Motor neuron (in vitro differentiated cells): ENCODE results near the gene NPHS2. TPM values are rescaled to one million over a fixed set of nuclear protein-coding genes. Genes with fewer than 3 reads are reported as not detected.
A peak's percentile ranks its signal among the peaks of the same experiment; 100 is the strongest.

ENCODE experiments used
- ATAC-seq, 8 experiments: fragments of 200-7000 bp; cut with Tn5 transposase; replicated peaks in 6 of 8; 2 replicates each; pipeline ENCODE4 v1.8.0; 2021; ENCODE audit warnings: mild to moderate bottlenecking in 8 of 8, moderate library complexity in 8 of 8
- H3K27ac ChIP-seq, 2 donors: fragments of 250-450 bp; sonication (Bioruptor Pico); 2 replicates each; pipeline ENCODE4 v1.9.0; 2021; ENCODE audit warnings: antibody characterized with exemption in 2 of 2, mild to moderate bottlenecking in 2 of 2, moderate library complexity in 1 of 2
- H3K4me1 ChIP-seq, 2 donors: fragments of 250-450 bp; sonication (Bioruptor Pico); replicated peaks in 1 of 2; 2 replicates each; pipeline ENCODE4 v1.6.1; 2021; ENCODE audit warnings: antibody characterized with exemption in 2 of 2, mild to moderate bottlenecking in 2 of 2, moderate library complexity in 1 of 2
- H3K4me3 ChIP-seq, 5 donors: fragments of 250-450 bp; sonication (Bioruptor Pico); 2 replicates each; pipeline ENCODE4 v1.9.0; 2021; ENCODE audit warnings: antibody characterized with exemption in 5 of 5, mild to moderate bottlenecking in 5 of 5, moderate library complexity in 4 of 5
- WGBS, 10 experiments: fragments of 450-650 bp; shearing (Covaris generic); methylation state at CpG; one replicate each; pipeline ENCODE4 v1.0.0; 2022; 5-methylcytosine and 5-hydroxymethylcytosine counted together
- in situ Hi-C, 9 experiments: fragments of 400-800 bp; cut with MboI; loops; one replicate each; pipeline ENCODE4 v1.15.0; 2021; ENCODE audit warnings: low sequenced_read_pairs in 9 of 9, low pct_unique_long_range_greater_than_20kb in 2 of 9; ENCODE audit not compliant: unreplicated experiment in 9 of 9
- total RNA-seq, 8 experiments: library from RNA; unstranded; fragments of 300-600 nt; gene quantifications; 2 replicates each; pipeline versions ENCODE4 v1.2.3 to v1.2.4, GENCODE V29; 2022

NPHS2 gene
- total RNA-seq, result under 1 TPM in 2 of 8 experiments, not detected in 6; 0.18 to 0.24 TPM

DNA sequence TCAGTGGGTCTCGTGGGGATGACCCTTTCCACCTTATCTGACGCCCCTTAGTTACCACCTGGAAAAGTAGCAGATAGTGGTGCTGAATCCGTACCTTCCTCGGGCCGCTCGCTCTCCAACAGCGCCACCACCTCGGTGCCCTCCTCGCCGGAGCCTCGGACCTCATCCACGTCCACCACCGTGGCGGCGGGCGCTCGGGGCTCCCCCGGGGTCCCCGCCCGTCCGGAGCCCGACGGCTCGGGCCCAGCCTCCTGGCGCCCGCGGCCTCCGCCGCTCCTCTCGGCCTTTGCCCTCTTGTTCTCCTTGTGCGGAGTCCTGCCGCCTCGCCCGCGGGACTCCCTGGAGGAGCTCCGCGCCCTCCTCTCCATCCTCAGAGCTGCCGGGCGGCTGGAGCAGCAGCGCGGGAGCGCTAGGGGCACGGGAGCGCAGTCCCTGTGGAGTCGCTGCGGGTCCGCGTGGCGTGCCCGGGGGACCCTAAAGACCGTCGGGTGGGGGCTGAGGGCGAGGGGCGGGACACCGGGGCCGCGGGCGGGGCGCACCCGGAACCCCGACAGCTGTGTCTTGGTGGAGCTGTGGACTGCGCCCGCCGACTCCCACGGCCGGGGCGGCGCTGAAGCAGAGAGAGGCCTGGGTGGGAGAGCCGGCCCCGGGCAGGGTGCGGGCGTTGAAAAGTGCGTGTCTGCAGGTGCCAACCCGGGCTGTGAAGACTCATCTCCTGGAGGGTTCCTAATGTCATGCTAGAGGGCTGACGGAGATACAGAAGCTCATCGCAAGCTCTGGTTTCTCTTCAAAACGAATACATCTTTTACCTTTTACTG lies at the start of gene NPHS2:
Gene NPHS2 (minus strand): TSS at position 452 of the 818 bp plus-strand sequence. CDS start 84 bp downstream, at position 368.
- WGBS, 10 experiments, result 0 to 38% (median 12%) methylated on average over 1 to 22 of the region's 77 CpGs; no CpG with 5 or more reads in 2 of the 10 experiments
- H3K4me3 ChIP-seq, result peak within 1 kb of the TSS in 2 of 5 donors; percentile 10 to 19
- in situ Hi-C loops, result no loop called here
- no peak within 1 kb of the TSS for H3K27ac ChIP-seq
- no peaks in the 10 kb centered on the region for H3K4me1 ChIP-seq
- ATAC-seq, result peak in 5 of 8 experiments; percentile 45 to 77 (median 59)

- WGBS, 10 experiments, result 0 to 92% (median 68%) methylated on average over 1 to 3 of the region's 3 CpGs
Observed at GRCh38 chr1:179612361-179612760, 36.6 kb upstream of the NPHS2 start.

GRCh38 chr1:179601093-179601492 lies 25.3 kb upstream of the NPHS2 start:
- H3K27ac ChIP-seq, result no peak overlapping the region
- WGBS, 10 experiments, result 17 to 100% (median 72%) methylated on average over 1 of the region's 1 CpG; no CpG with 5 or more reads in 2 of the 10 experiments
- no peak for ATAC-seq
- H3K4me1 ChIP-seq, result no peaks in the 10 kb centered on the region
- no peak overlapping the region for H3K4me3 ChIP-seq
- in situ Hi-C loops, result no loop called here

More at GRCh38 chr1:179612361-179612760, 36.6 kb upstream of the NPHS2 start:
- Histone ChIP-seq H3K27ac (no peak overlapping the region), H3K4me1 (no peaks in the 10 kb centered on the region), H3K4me3 (no peak overlapping the region)
- ATAC-seq, result no peak
- in situ Hi-C loops, result no loop called here

DNA sequence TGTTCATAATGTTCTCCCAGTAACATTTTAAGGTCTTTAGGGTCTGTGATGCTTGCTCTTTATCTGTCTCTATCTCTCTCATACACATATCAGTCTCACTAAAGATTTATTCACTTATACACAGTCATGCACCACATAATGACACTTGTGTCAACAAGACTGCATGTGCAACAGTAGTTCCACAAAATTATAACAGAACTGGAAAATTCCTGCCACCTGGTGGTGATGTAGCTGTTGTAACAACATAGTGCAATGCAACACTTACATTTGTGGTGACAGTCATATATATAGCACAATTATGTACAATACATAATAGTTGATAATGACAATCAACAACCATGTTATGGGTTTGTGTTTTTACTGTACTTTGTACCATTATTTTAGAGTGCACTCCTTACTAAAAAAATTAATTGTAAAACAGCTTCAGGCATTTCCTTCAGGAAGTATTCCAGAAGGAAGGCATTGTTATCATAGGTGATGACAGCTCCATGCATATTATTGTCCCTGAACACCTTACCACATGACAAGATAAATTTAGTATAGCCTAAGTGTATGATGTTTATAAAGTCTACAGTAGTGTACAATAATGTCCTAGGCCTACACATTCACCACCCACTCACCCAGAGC lies 24.0 kb upstream of the NPHS2 start:
- ATAC-seq, result peak in 4 of 8 experiments; percentile 58 to 74 (median 68)
- Histone ChIP-seq H3K27ac (no peak overlapping the region), H3K4me3 (no peak overlapping the region), H3K4me1 (no peaks in the 10 kb centered on the region)
- in situ Hi-C loops, result no loop called here

DNA sequence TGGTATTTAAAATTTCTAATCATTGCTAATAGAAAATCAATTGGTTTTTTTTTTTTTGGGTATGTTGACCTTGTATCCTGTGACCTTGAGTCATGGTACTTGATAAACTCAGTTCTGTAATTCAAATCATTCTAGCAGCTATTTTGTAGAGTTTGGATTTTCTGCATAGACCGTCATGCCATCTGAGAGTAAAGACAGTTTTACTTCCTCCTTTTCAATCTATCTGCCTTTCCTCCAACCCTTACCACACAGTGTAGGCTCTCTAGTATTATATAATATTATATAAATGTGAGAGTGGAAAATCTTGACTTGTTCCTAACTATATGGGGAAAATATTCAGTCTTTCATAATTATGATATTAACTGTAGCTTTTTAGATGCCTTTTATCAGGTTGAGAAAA lies 22.9 kb upstream of the NPHS2 start:
- WGBS, 10 experiments, result 30 to 100% (median 88%) methylated on average over 1 of the region's 1 CpG; no CpG with 5 or more reads in 1 of the 10 experiments
- in situ Hi-C loops, result no loop called here
- no peaks in the 10 kb centered on the region for H3K4me1 ChIP-seq
- no peak overlapping the region for H3K27ac ChIP-seq
- no peak for ATAC-seq
- H3K4me3 ChIP-seq, result no peak overlapping the region

DNA sequence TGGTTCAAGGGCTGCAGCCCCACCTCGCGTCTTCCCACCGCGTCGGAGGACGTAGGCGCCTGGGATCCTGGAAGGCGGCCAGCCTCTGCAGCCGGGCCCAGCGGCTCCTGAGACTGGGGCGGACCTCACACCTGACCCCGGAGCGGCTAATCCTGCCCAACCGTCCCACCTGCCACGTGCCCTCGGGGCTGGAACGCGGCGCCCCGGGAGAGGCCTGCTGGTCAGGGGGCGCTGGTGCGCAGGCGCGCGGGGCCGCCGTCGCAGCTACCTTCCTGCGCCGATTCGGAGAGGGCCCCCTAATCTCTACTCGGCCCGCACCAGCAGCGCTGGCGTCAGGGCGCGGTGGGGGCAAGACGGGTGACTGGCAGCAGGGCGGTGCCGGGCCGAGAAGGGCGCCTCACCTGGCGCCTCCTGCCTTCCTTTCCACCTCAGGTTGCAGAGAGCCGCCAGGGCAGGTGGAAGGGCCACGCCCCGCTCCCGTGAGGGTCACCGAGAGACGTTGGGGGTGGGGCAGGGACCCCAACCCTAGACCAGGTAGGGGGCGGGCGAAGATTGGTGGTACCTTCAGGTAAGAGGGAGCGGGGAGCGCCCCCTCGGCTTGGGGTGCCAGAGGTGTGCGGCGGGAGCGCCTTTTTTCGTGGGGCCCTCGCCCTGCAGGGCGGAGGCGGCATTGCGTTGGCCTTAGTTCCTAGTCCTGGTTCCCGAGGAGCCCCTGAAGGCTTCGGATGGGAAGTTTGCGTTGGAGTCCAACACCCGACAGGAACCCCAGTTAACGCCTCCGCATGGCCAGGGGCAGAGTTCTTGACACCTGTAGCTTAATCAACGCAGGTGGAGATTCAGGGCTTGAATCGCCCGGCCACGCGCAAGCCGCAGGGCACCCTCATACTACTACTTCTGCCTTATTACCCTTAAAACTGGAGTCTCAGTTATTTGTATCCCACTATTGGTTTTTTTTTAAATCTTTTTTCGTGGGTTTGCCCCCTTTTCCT lies 16.1 kb upstream of the NPHS2 start, which contains the start of gene TDRD5:
Gene TDRD5 (plus strand): TSS at position 241 of the 989 bp plus-strand sequence. CDS start 784 bp downstream, outside the sequence.
- peak within 1 kb of the TSS in 3 of 5 donors; percentile 2 to 11 (median 10) for H3K4me3 ChIP-seq
- no peak within 1 kb of the TSS for H3K27ac ChIP-seq
- in situ Hi-C loops, result no loop called here
- 31 to 83% (median 44%) methylated on average over 5 to 21 of the region's 75 CpGs; no CpG with 5 or more reads in 3 of the 10 experiments for WGBS, 10 experiments
- no peaks in the 10 kb centered on the region for H3K4me1 ChIP-seq
- ATAC-seq, result peak in 4 of 8 experiments; percentile 45 to 82 (median 74)

DNA sequence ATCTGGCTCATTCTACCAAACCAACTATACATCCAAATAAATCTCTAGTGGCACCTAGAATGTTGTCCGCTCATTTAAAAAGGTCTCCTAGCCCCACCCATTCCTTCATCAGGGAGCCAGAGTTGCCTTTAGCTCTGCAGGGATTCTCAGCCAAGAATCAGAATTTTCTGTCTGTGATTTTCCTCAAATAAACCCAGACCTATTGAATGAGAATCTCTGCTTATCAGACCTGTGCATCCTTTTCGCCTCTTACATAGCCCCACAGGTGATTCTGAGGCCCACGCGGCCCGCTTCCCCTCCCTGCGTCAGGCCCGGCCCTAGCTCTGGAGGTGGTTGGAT lies 15.5 kb upstream of the NPHS2 start:
- 0 to 100% (median 63%) methylated on average over 1 to 7 of the region's 7 CpGs; no CpG with 5 or more reads in 1 of the 10 experiments for WGBS, 10 experiments
- Histone ChIP-seq H3K4me3 (no peak overlapping the region), H3K4me1 (no peaks in the 10 kb centered on the region), H3K27ac (no peak overlapping the region)
- ATAC-seq, result no peak
- in situ Hi-C loops, result no loop called here

GRCh38 chr1:179590671-179591070 lies 14.9 kb upstream of the NPHS2 start:
- H3K27ac ChIP-seq, result no peak overlapping the region
- 0 to 91% (median 79%) methylated on average over 1 to 10 of the region's 11 CpGs; no CpG with 5 or more reads in 2 of the 10 experiments for WGBS, 10 experiments
- in situ Hi-C loops, result no loop called here

DNA sequence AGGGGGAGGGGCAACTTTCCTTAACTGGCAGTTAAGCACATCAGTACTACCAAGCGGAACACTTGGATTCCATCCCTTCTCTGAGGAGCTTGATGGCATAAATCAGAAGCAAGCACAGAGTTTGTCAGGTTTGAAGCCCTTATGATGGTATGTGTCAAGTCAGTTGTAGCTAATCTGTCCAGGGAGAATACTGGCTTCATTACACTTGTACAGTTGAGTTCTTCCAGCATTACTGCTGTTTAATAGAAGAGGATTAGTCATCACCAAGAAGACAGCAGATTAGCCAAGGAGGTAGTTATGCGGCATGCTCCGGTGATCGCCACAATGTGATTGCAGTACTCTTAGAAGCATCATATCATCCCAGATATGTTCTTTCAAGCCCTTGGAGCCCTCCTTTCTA lies 13.8 kb upstream of the NPHS2 start:
- Histone ChIP-seq H3K4me3 (no peak overlapping the region), H3K27ac (no peak overlapping the region), H3K4me1 (peaks cover 0 to 2% of the 10 kb centered on the region in 2 donors)
- 20 to 100% (median 80%) methylated on average over 1 to 4 of the region's 4 CpGs; no CpG with 5 or more reads in 1 of the 10 experiments for WGBS, 10 experiments
- ATAC-seq, result peak in 3 of 8 experiments; percentile 36 to 46 (median 40)
- in situ Hi-C loops, result no loop called here

More at GRCh38 chr1:179590671-179591070, 14.9 kb upstream of the NPHS2 start:
- no peak for ATAC-seq
- no peak overlapping the region for H3K4me3 ChIP-seq
- H3K4me1 ChIP-seq, result peaks cover 0 to 2% of the 10 kb centered on the region in 2 donors

- no peak overlapping the region for H3K4me3 ChIP-seq
- H3K27ac ChIP-seq, result no peak overlapping the region
- peaks cover 0 to 2% of the 10 kb centered on the region in 2 donors for H3K4me1 ChIP-seq
- in situ Hi-C loops, result no loop called here
- no peak for ATAC-seq
- WGBS, 10 experiments, result 62 to 100% (median 85%) methylated on average over 1 to 15 of the region's 18 CpGs; no CpG with 5 or more reads in 2 of the 10 experiments
Observed at GRCh38 chr1:179588425-179589024, 12.8 kb upstream of the NPHS2 start.

- in situ Hi-C loops, result no loop called here
- Histone ChIP-seq H3K27ac (no peak overlapping the region), H3K4me3 (no peak overlapping the region), H3K4me1 (peaks cover 0 to 2% of the 10 kb centered on the region in 2 donors)
- ATAC-seq, result no peak
- WGBS, 10 experiments, result 40 to 100% (median 72%) methylated on average over 1 to 6 of the region's 6 CpGs; no CpG with 5 or more reads in 2 of the 10 experiments
Observed at GRCh38 chr1:179587336-179587735, 11.6 kb upstream of the NPHS2 start.
